ENCODE data around the gene AGAP5.
A peak's percentile ranks its signal among the peaks of the same experiment; 100 is the strongest.

The AGAP5 gene

GRCh38 chr10:73639286-73639685, 58.6 kb downstream of the AGAP5 start:
- no peaks in the 10 kb centered on the region for H3K36me3 ChIP-seq
- H3K4me3 ChIP-seq, result no peak overlapping the region
- H4K20me1 ChIP-seq, result no peaks in the 10 kb centered on the region
- no peaks in the 10 kb centered on the region for H3K27me3 ChIP-seq
- H3K4me2 ChIP-seq, result no peak overlapping the region
- H3K4me1 ChIP-seq, result peaks cover 13 to 29% (median 19%) of the 10 kb centered on the region in 10 experiments
- H3K9me3 ChIP-seq (replicated peaks in 1 of 11), result no peaks in the 10 kb centered on the region
- no peak overlapping the region for H3K9ac ChIP-seq
- H3K27ac ChIP-seq, result no peak overlapping the region
- no peak for TF ChIP-seq Cebpa-rat (IDR thresholded peaks at IDR 0.05)

GRCh38 chr10:73635781-73636180, 62.1 kb downstream of the AGAP5 start:
- Histone ChIP-seq H3K27me3 (no peaks in the 10 kb centered on the region), H3K9ac (no peak overlapping the region), H3K36me3 (no peaks in the 10 kb centered on the region), H3K4me1 (no peaks in the 10 kb centered on the region; a peak in 1 of 20 replicates), H3K4me3 (no peak overlapping the region), H3K9me3 (replicated peaks in 1 of 11) (no peaks in the 10 kb centered on the region), H3K4me2 (no peak overlapping the region), H3K27ac (no peak overlapping the region), H4K20me1 (no peaks in the 10 kb centered on the region)
- TF ChIP-seq Cebpa-rat (IDR thresholded peaks at IDR 0.05), result no peak

GRCh38 chr10:73634421-73634820, 63.5 kb downstream of the AGAP5 start:
- Histone ChIP-seq H3K4me2 (no peak overlapping the region), H3K27ac (no peak overlapping the region), H4K20me1 (no peaks in the 10 kb centered on the region), H3K9ac (no peak overlapping the region), H3K27me3 (no peaks in the 10 kb centered on the region), H3K4me1 (no peaks in the 10 kb centered on the region; a peak in 1 of 20 replicates), H3K4me3 (no peak overlapping the region), H3K9me3 (replicated peaks in 1 of 11) (no peaks in the 10 kb centered on the region), H3K36me3 (no peaks in the 10 kb centered on the region)
- no peak for TF ChIP-seq Cebpa-rat (IDR thresholded peaks at IDR 0.05)

GRCh38 chr10:73629165-73629564, 68.7 kb downstream of the AGAP5 start:
- Histone ChIP-seq H3K9ac (no peak overlapping the region), H3K4me3 (no peak overlapping the region), H3K27ac (no peak overlapping the region), H3K27me3 (no peaks in the 10 kb centered on the region), H3K4me2 (no peak overlapping the region), H3K4me1 (peaks cover 15 to 22% (median 19%) of the 10 kb centered on the region in 10 experiments; a peak in 19 of 20 replicates), H3K36me3 (no peaks in the 10 kb centered on the region), H3K9me3 (replicated peaks in 1 of 11) (no peaks in the 10 kb centered on the region), H4K20me1 (no peaks in the 10 kb centered on the region)
- peak in 1 of 11 experiments; percentile 22; a peak in 1 of 22 replicates for TF ChIP-seq Cebpa-rat (IDR thresholded peaks at IDR 0.05)

- Histone ChIP-seq H3K4me3 (no peak overlapping the region), H3K27ac (no peak overlapping the region), H3K9me3 (replicated peaks in 1 of 11) (no peaks in the 10 kb centered on the region), H3K4me2 (no peak overlapping the region), H3K27me3 (no peaks in the 10 kb centered on the region), H3K36me3 (no peaks in the 10 kb centered on the region), H4K20me1 (no peaks in the 10 kb centered on the region), H3K4me1 (peaks cover 15 to 22% (median 19%) of the 10 kb centered on the region in 10 experiments; a peak in 19 of 20 replicates), H3K9ac (no peak overlapping the region)
- TF ChIP-seq Cebpa-rat (IDR thresholded peaks at IDR 0.05), result no peak
Measured at GRCh38 chr10:73628405-73628804, 69.5 kb downstream of the AGAP5 start.

GRCh38 chr10:73627300-73627699, 70.6 kb downstream of the AGAP5 start:
- no peak for TF ChIP-seq Cebpa-rat (IDR thresholded peaks at IDR 0.05)
- Histone ChIP-seq H3K4me1 (peaks cover 15 to 22% (median 19%) of the 10 kb centered on the region in 10 experiments; a peak in 19 of 20 replicates), H3K27me3 (no peaks in the 10 kb centered on the region), H3K36me3 (no peaks in the 10 kb centered on the region), H3K9me3 (replicated peaks in 1 of 11) (no peaks in the 10 kb centered on the region), H4K20me1 (no peaks in the 10 kb centered on the region), H3K4me2 (peak overlapping the region; percentile 72 to 96 (median 91); a peak in 15 of 22 replicates), H3K4me3 (no peak overlapping the region), H3K9ac (no peak overlapping the region; a peak in 1 of 22 replicates), H3K27ac (0 out of 22 replicates have a peak overlapping the region, but pooled peaks of 1 of the 11 experiments have one; percentile 90)

GRCh38 chr10:73625884-73626752, 71.8 kb downstream of the AGAP5 start:
- Histone ChIP-seq H3K4me3 (peak overlapping the region; percentile 78 to 95 (median 86)), H3K36me3 (no peaks in the 10 kb centered on the region), H3K27ac (peak overlapping the region; percentile 88 to 95 (median 91)), H3K9me3 (replicated peaks in 1 of 11) (no peaks in the 10 kb centered on the region), H3K4me2 (peak overlapping the region; percentile 72 to 96 (median 91)), H4K20me1 (no peaks in the 10 kb centered on the region), H3K27me3 (no peaks in the 10 kb centered on the region), H3K4me1 (peaks cover 15 to 22% (median 19%) of the 10 kb centered on the region in 10 experiments; a peak in 19 of 20 replicates), H3K9ac (peak overlapping the region; percentile 81 to 93 (median 87))
- no peak for TF ChIP-seq Cebpa-rat (IDR thresholded peaks at IDR 0.05)

- peak overlapping the region; percentile 78 to 95 (median 86) for H3K4me3 ChIP-seq
- peaks cover 15 to 22% (median 19%) of the 10 kb centered on the region in 10 experiments; a peak in 19 of 20 replicates for H3K4me1 ChIP-seq
- no peaks in the 10 kb centered on the region for H3K27me3 ChIP-seq
- no peaks in the 10 kb centered on the region for H4K20me1 ChIP-seq
- H3K36me3 ChIP-seq, result no peaks in the 10 kb centered on the region
- H3K9me3 ChIP-seq (replicated peaks in 1 of 11), result no peaks in the 10 kb centered on the region
- H3K9ac ChIP-seq, result peak overlapping the region; percentile 70 to 91 (median 87)
- peak overlapping the region in 10 of 11 experiments; percentile 50 to 92 (median 70); a peak in 20 of 22 replicates for H3K27ac ChIP-seq
- TF ChIP-seq Cebpa-rat (IDR thresholded peaks at IDR 0.05), result no peak
- peak overlapping the region; percentile 76 to 89 (median 86) for H3K4me2 ChIP-seq
Measured at GRCh38 chr10:73625004-73625883, 72.7 kb downstream of the AGAP5 start.

Data from BLaER1 treated with 17β-estradiol and CSF1 and Interleukin-3, amounts not matched to agents 10 nM and 100 nM (cell line).